ENCODE results near the gene XPO4.
A peak's percentile ranks its signal among the peaks of the same experiment; 100 is the strongest.

XPO4 gene

DNA sequence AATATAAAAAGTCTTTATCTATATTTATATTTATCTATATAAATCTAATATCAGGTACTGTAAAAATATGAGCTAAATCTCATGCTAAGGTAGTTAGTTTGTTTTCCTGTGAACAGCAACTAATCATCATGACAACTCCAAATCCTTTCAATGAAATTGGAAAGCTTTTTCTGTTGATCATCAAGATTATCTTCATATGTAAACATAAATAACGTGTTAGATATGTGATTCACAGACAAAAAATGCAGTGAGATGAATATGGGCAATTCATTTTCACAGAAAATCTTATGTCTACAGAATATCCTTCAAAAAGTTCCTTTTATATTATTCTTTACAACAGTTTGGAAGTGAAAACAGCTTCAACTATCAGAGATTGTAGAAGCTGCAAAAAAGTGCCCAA lies 87.1 kb downstream of the XPO4 start:
- no peak overlapping the region for H3K18ac ChIP-seq (ENCODE audit: low read depth in 1 of 2, low read length in 2 of 2)
- no peak overlapping the region for H3K14ac ChIP-seq (ENCODE audit: low read length in 2 of 2)
- WGBS: no CpG with 5 or more reads among the region's 1 CpG
- no peak overlapping the region for H2AFZ ChIP-seq (ENCODE audit: low read depth, low read length)
- no peak overlapping the region for H3K4ac ChIP-seq (ENCODE audit: low read depth in 1 of 2, low read length in 2 of 2)
- H3K4me1 ChIP-seq (ENCODE audit: control insufficient read depth, insufficient read depth, low read depth, low read length): peaks cover 8% of the 10 kb centered on the region
- no peak overlapping the region for H2BK12ac ChIP-seq (ENCODE audit: low read length in 2 of 2)
- H3K27me3 ChIP-seq (ENCODE audit: control insufficient read depth in 1 of 2, insufficient read depth in 1 of 2, low read length in 2 of 2): no peaks in the 10 kb centered on the region
- peaks cover 0 to 3% of the 10 kb centered on the region in 2 experiments for H3K36me3 ChIP-seq (ENCODE audit: control insufficient read depth in 1 of 2, insufficient read depth in 2 of 2, low read depth in 1 of 2, low read length in 2 of 2)
- no peaks in the 10 kb centered on the region for H3K9me3 ChIP-seq (ENCODE audit: control insufficient read depth, low read length)
- no peak overlapping the region for H2AK5ac ChIP-seq (ENCODE audit: low read length, severe bottlenecking)
- no peak overlapping the region for H3K23ac ChIP-seq (ENCODE audit: low read length in 2 of 2)
- H2BK15ac ChIP-seq (ENCODE audit: low read depth, poor library complexity, severe bottlenecking): no peak overlapping the region
- no peak overlapping the region for H3K4me2 ChIP-seq (ENCODE audit: low read length, poor library complexity, severe bottlenecking)
- no peak overlapping the region for H4K91ac ChIP-seq (ENCODE audit: low read length)
- no peak overlapping the region for H2BK5ac ChIP-seq (ENCODE audit: low read depth, low read length, poor library complexity, severe bottlenecking)
- DNase-seq: peak; percentile 31
- H4K8ac ChIP-seq (ENCODE audit: low read length): no peak overlapping the region
- H3K27ac ChIP-seq (ENCODE audit: low read length, poor library complexity, severe bottlenecking): no peak overlapping the region
- H3K79me1 ChIP-seq (replicated peaks; ENCODE audit: low read length, poor library complexity, severe bottlenecking): peaks cover 19% of the 10 kb centered on the region
- H3K9ac ChIP-seq (ENCODE audit: low read length): no peak overlapping the region
- H2BK120ac ChIP-seq (ENCODE audit: low read depth, low read length): no peak overlapping the region
- H3K4me3 ChIP-seq (ENCODE audit: insufficient read depth in 1 of 2, low read depth in 1 of 2, low read length in 2 of 2): no peak overlapping the region

DNA sequence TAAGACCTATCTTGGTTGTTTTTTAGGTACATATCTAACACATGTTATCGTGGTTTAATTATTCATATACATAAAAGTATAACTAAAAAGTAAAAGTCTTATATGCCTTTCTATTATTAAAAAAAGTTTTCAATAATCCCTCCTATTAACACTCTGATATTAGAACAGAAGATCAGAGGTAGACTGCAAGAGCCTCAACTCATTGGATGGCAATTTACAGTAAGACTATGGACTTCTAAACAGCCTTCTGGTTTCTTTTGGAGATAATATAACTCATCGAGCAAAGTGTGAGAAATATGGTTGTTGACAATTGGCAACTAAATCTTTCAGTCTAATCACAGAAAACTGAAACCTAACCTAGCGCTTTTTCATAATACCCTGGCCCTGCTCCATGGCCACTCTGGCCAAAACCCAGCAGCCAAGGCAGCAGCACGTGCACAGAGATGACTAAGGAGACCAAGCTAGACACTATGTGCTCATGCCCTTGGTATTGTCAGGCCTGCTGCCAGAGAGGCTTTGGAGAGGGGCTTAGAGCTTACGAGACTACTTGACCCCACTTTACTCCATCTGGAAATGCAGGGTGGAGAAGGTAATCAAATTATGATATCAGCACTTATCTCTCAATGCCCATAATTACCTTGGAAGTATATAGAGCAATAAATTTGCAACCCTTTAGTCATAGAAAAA lies 88.2 kb downstream of the XPO4 start:
- H3K36me3 ChIP-seq (ENCODE audit: control insufficient read depth in 1 of 2, insufficient read depth in 2 of 2, low read depth in 1 of 2, low read length in 2 of 2): peaks cover 1 to 5% of the 10 kb centered on the region in 2 experiments
- H3K27ac ChIP-seq (ENCODE audit: low read length, poor library complexity, severe bottlenecking): peak overlapping the region; percentile 93
- H3K4ac ChIP-seq (ENCODE audit: low read depth in 1 of 2, low read length in 2 of 2): no peak overlapping the region
- H2BK15ac ChIP-seq (ENCODE audit: low read depth, poor library complexity, severe bottlenecking): no peak overlapping the region
- 6% methylated on average over 2 of the region's 5 CpGs for WGBS
- no peak overlapping the region for H2AK5ac ChIP-seq (ENCODE audit: low read length, severe bottlenecking)
- peak overlapping the region in 1 of 2 experiments; percentile 6 for H2BK12ac ChIP-seq (ENCODE audit: low read length in 2 of 2)
- peak overlapping the region; percentile 81 for H3K9ac ChIP-seq (ENCODE audit: low read length)
- H3K14ac ChIP-seq (ENCODE audit: low read length in 2 of 2): no peak overlapping the region
- no peak overlapping the region for H2AFZ ChIP-seq (ENCODE audit: low read depth, low read length)
- H4K8ac ChIP-seq (ENCODE audit: low read length): no peak overlapping the region
- DNase-seq: peak; percentile 96
- peak overlapping the region; percentile 19 for H2BK5ac ChIP-seq (ENCODE audit: low read depth, low read length, poor library complexity, severe bottlenecking)
- H3K9me3 ChIP-seq (ENCODE audit: control insufficient read depth, low read length): no peaks in the 10 kb centered on the region
- no peaks in the 10 kb centered on the region for H3K27me3 ChIP-seq (ENCODE audit: control insufficient read depth in 1 of 2, insufficient read depth in 1 of 2, low read length in 2 of 2)
- peak overlapping the region; percentile 43 for H3K4me2 ChIP-seq (ENCODE audit: low read length, poor library complexity, severe bottlenecking)
- H3K79me1 ChIP-seq (replicated peaks; ENCODE audit: low read length, poor library complexity, severe bottlenecking): peaks cover 15% of the 10 kb centered on the region
- H3K18ac ChIP-seq (ENCODE audit: low read depth in 1 of 2, low read length in 2 of 2): no peak overlapping the region
- H3K4me1 ChIP-seq (ENCODE audit: control insufficient read depth, insufficient read depth, low read depth, low read length): peaks cover 8% of the 10 kb centered on the region
- no peak overlapping the region for H2BK120ac ChIP-seq (ENCODE audit: low read depth, low read length)
- peak overlapping the region in 1 of 2 experiments; percentile 65 for H3K4me3 ChIP-seq (ENCODE audit: insufficient read depth in 1 of 2, low read depth in 1 of 2, low read length in 2 of 2)
- no peak overlapping the region for H3K23ac ChIP-seq (ENCODE audit: low read length in 2 of 2)
- H4K91ac ChIP-seq (ENCODE audit: low read length): no peak overlapping the region

DNA sequence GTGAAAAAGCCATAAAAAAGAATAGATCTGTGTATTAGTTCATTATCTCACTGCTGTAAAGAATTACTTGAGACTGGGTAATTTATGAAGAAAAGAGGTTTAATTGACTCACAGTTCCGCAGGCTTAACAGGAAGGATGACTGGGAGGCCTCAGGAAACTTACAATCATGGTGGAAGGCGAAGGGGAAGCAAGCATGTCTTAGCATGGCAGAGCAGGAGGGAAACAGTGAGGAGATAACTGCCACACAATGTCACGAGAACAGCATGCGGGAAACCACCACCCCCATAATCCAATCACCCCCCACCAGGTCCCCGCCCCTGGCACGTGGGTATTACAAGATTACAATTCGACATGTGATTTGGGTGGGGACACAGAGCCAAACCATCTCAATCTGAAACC lies 89.7 kb downstream of the XPO4 start:
- Histone ChIP-seq H3K14ac (ENCODE audit: low read length in 2 of 2) (no peak overlapping the region), H3K79me1 (replicated peaks; ENCODE audit: low read length, poor library complexity, severe bottlenecking) (peaks cover 13% of the 10 kb centered on the region), H3K4me1 (ENCODE audit: control insufficient read depth, insufficient read depth, low read depth, low read length) (peaks cover 8% of the 10 kb centered on the region), H4K8ac (ENCODE audit: low read length) (no peak overlapping the region), H3K27me3 (ENCODE audit: control insufficient read depth in 1 of 2, insufficient read depth in 1 of 2, low read length in 2 of 2) (no peaks in the 10 kb centered on the region), H3K4me3 (ENCODE audit: insufficient read depth in 1 of 2, low read depth in 1 of 2, low read length in 2 of 2) (no peak overlapping the region), H2AK5ac (ENCODE audit: low read length, severe bottlenecking) (no peak overlapping the region), H4K91ac (ENCODE audit: low read length) (no peak overlapping the region), H3K4me2 (ENCODE audit: low read length, poor library complexity, severe bottlenecking) (no peak overlapping the region), H3K9me3 (ENCODE audit: control insufficient read depth, low read length) (no peaks in the 10 kb centered on the region), H3K23ac (ENCODE audit: low read length in 2 of 2) (no peak overlapping the region), H3K9ac (ENCODE audit: low read length) (peak overlapping the region; percentile 81), H2BK12ac (ENCODE audit: low read length in 2 of 2) (peak overlapping the region in 1 of 2 experiments; percentile 72), H3K27ac (ENCODE audit: low read length, poor library complexity, severe bottlenecking) (no peak overlapping the region), H2BK15ac (ENCODE audit: low read depth, poor library complexity, severe bottlenecking) (no peak overlapping the region), H2AFZ (ENCODE audit: low read depth, low read length) (no peak overlapping the region), H3K4ac (ENCODE audit: low read depth in 1 of 2, low read length in 2 of 2) (no peak overlapping the region), H3K36me3 (ENCODE audit: control insufficient read depth in 1 of 2, insufficient read depth in 2 of 2, low read depth in 1 of 2, low read length in 2 of 2) (peaks cover 0 to 20% of the 10 kb centered on the region in 2 experiments), H3K18ac (ENCODE audit: low read depth in 1 of 2, low read length in 2 of 2) (peak overlapping the region in 1 of 2 experiments; percentile 62), H2BK120ac (ENCODE audit: low read depth, low read length) (no peak overlapping the region), H2BK5ac (ENCODE audit: low read depth, low read length, poor library complexity, severe bottlenecking) (no peak overlapping the region)
- 94% methylated on average over 7 of the region's 7 CpGs for whole genome bisulfite sequencing
- DNase-seq: no peak

DNA sequence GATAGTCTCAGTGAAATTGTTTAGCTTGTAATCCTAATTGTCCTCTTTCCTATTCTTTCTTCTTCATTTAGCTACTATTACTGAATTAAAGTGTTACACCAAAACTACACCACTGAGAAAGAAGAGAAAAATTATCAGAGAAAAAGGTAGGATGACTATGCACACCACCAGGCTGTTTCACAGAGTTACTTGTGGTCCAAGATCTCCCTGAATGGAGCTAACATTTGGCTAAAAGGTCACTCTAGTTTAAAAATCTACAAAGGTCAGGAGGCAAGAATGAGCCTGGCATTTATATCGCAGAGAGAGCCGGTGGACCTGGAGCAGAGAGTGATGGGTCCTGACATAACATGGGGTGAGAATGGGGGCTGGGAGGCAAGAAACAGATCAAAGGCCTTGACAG lies 91.7 kb downstream of the XPO4 start:
- H3K9ac ChIP-seq (ENCODE audit: low read length): no peak overlapping the region
- H3K18ac ChIP-seq (ENCODE audit: low read depth in 1 of 2, low read length in 2 of 2): no peak overlapping the region
- H3K36me3 ChIP-seq (ENCODE audit: control insufficient read depth in 1 of 2, insufficient read depth in 2 of 2, low read depth in 1 of 2, low read length in 2 of 2): peaks cover 0 to 37% of the 10 kb centered on the region in 2 experiments
- H2BK12ac ChIP-seq (ENCODE audit: low read length in 2 of 2): no peak overlapping the region
- H2BK120ac ChIP-seq (ENCODE audit: low read depth, low read length): no peak overlapping the region
- H2BK5ac ChIP-seq (ENCODE audit: low read depth, low read length, poor library complexity, severe bottlenecking): no peak overlapping the region
- no peak overlapping the region for H2BK15ac ChIP-seq (ENCODE audit: low read depth, poor library complexity, severe bottlenecking)
- H2AK5ac ChIP-seq (ENCODE audit: low read length, severe bottlenecking): no peak overlapping the region
- H3K4me3 ChIP-seq (ENCODE audit: insufficient read depth in 1 of 2, low read depth in 1 of 2, low read length in 2 of 2): no peak overlapping the region
- no peak overlapping the region for H4K91ac ChIP-seq (ENCODE audit: low read length)
- no peak overlapping the region for H3K27ac ChIP-seq (ENCODE audit: low read length, poor library complexity, severe bottlenecking)
- H4K8ac ChIP-seq (ENCODE audit: low read length): no peak overlapping the region
- no peak for DNase-seq
- no peaks in the 10 kb centered on the region for H3K27me3 ChIP-seq (ENCODE audit: control insufficient read depth in 1 of 2, insufficient read depth in 1 of 2, low read length in 2 of 2)
- peaks cover 8% of the 10 kb centered on the region for H3K4me1 ChIP-seq (ENCODE audit: control insufficient read depth, insufficient read depth, low read depth, low read length)
- no peaks in the 10 kb centered on the region for H3K9me3 ChIP-seq (ENCODE audit: control insufficient read depth, low read length)
- no peak overlapping the region for H3K14ac ChIP-seq (ENCODE audit: low read length in 2 of 2)
- H2AFZ ChIP-seq (ENCODE audit: low read depth, low read length): no peak overlapping the region
- H3K79me1 ChIP-seq (replicated peaks; ENCODE audit: low read length, poor library complexity, severe bottlenecking): peaks cover 11% of the 10 kb centered on the region
- no peak overlapping the region for H3K4me2 ChIP-seq (ENCODE audit: low read length, poor library complexity, severe bottlenecking)
- 96% methylated on average over 2 of the region's 2 CpGs for WGBS
- H3K23ac ChIP-seq (ENCODE audit: low read length in 2 of 2): no peak overlapping the region
- H3K4ac ChIP-seq (ENCODE audit: low read depth in 1 of 2, low read length in 2 of 2): no peak overlapping the region
